HG03469 (cell line): Measurements from ENCODE around the gene KMT5B.

ENCODE experiments used
- ATAC-seq: cut with Tn5 transposase; IDR thresholded peaks from one replicate; pipeline ENCODE4 v1.9.1; 2021; ENCODE audit warnings: mild to moderate bottlenecking, moderate library complexity, moderate number of reproducible peaks; ENCODE audit not compliant: unreplicated experiment

KMT5B gene

GRCh38 chr11:68186061-68186460 is 27.0 kb downstream of the KMT5B start:
- no peak for ATAC-seq

- no peak for ATAC-seq
These were observed 31.2 kb downstream of the KMT5B start for GRCh38 chr11:68181719-68182451.

DNA sequence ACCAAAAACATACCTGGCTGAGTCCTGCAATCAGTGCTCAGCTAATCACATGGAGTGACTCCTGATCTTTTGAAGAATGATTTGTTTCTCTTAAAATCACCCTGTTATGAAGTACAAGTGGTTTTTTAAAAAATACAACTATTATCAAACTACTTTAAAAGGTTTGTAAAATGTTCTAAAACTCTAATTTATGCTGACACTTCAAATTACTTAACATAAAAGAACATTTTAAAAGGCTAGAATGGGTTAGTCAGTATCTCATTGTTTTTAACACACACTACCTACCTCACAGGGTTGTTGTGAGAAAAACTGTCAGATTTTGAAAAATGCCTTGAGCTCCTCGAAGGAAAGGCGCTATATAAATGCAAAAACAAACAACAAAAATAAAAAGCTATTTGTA is 33.2 kb downstream of the KMT5B start:
- ATAC-seq = no peak

DNA sequence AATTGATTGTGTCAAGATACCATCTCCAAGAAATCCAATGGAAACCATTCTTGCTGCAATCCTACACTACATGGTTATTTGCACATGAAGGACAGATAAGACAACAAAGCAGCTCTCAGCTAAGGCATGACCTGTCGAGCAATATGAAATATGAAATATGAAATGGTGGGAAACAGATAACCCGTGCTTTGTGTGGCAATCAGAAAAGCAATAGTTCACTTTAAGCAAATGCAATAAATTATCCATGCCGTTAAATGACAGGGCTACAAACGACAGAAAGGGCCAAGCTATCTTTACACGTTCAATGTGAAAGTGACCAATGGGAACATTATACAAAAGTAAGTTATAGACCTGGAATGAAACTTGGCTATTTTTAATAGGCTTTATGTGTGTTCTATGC is 35.2 kb downstream of the KMT5B start:
- ATAC-seq = no peak

- ATAC-seq = no peak
These were observed 39.2 kb downstream of the KMT5B start for GRCh38 chr11:68173926-68174325.

GRCh38 chr11:68169442-68169841 is 43.7 kb downstream of the KMT5B start:
- ATAC-seq = no peak

GRCh38 chr11:68168694-68169093 is 44.4 kb downstream of the KMT5B start:
- no peak for ATAC-seq

GRCh38 chr11:68167474-68167873 is 45.6 kb downstream of the KMT5B start:
- no peak for ATAC-seq

- ATAC-seq = no peak
These were observed 46.1 kb downstream of the KMT5B start for GRCh38 chr11:68166969-68167368.

GRCh38 chr11:68165601-68166000 is 47.5 kb downstream of the KMT5B start:
- no peak for ATAC-seq

GRCh38 chr11:68164437-68164836 is 48.7 kb downstream of the KMT5B start:
- no peak for ATAC-seq

- ATAC-seq = no peak
These were observed 49.4 kb downstream of the KMT5B start for GRCh38 chr11:68163691-68164090.

GRCh38 chr11:68160100-68160695 is 52.9 kb downstream of the KMT5B start:
- ATAC-seq = no peak

DNA sequence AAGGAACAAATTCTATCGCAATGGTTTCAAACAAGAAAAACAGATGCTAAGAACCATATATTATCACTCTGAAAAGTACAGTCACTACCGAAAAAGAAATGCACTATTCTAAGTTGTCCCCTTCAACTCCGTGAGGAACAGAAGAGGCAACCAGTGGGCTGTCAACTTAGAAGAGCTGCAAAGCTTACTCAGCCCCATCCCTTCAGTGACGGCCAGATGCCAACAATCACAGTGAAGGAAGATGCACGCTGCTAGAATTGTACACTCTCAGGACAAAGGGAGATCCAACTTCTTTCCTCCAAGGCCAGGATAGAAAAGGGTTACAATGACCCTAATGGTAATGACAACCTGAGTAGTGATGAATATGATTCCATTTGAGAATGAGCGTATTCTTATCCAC is 53.4 kb downstream of the KMT5B start:
- ATAC-seq = no peak

DNA sequence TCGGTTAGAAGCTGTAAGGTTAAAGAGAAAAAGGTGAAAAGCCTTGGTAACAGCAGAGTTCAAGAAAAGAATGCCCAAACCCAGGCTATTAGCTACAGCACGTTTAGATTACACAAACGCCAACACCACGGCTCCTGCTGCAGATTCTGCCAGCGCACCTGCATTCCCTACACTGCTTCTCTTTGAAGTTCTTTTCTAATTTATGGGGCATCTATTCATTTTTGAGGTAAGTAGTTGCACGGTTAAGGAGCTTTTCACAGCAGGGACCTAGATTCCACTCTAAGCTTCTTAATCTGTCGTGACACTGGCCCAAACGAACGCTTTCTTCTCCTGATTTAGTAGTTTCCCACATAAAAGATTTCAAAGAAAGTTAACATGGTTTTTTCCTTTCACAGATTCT is 53.9 kb downstream of the KMT5B start:
- ATAC-seq = no peak

DNA sequence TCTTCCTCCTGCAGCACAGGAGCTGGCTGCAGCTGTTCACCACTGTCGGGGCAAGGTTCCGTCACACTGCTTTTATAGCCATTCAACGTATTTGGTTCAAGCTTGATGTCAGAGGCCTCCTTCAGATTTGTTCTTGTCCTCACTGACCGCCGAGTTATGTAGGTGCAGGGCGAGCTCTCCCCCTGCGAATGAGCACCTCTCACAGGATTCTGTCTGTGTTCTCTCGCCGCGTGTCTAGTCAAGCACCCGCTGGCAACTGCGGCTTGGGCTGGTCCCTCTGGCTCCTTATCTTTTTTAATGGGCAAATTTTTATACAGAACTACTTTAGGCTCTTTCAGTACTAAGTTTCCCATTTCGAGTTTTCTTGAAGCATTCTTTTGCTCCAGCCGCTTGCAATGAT is 54.5 kb downstream of the KMT5B start:
- ATAC-seq = no peak

DNA sequence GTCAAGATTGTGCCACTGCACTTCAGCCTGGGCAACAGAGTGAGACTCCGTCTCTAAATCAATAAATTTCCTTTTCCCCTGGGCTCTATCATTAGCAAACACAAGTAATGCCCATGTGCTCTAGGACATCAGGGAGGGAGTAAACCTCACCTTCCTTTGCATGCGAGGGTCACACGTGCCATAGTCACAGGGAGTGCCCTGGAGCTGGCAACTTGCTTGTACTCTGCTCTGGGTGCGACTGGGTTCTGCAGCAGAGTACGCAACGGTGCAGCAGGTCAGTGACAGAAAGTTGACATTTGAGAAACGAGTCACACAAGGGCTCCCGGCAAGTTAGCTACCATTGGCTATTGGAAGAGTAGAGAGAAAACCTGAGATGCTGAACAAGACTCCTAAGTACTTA is 59.4 kb downstream of the KMT5B start:
- ATAC-seq = no peak

- ATAC-seq = no peak
These were observed 63.1 kb downstream of the KMT5B start for GRCh38 chr11:68150037-68150436.

DNA sequence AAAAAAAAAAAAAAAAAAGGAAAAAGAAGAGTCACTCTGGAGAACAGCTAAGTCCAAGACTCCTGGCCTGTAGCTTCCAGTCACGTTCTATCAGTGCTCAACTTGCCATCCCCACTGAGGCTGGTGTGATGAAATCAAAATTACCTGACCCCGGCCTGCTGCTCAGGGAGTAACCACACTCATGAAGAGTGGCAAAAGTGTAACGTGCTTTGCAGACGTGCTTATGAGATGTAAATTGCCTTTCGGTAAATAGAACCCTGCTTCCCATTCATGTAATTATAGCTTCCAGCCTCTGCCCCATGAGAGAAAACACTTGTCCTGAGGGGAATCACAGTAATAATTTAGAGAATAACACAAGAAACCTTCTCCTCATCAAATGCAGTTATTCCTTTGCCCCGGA is 63.7 kb downstream of the KMT5B start:
- no peak for ATAC-seq

GRCh38 chr11:68148879-68149278 is 64.2 kb downstream of the KMT5B start:
- no peak for ATAC-seq

GRCh38 chr11:68148071-68148805 is 64.9 kb downstream of the KMT5B start:
- no peak for ATAC-seq
